Stimulated activated naive CD8-positive, alpha-beta T cell treated with anti-CD3 and anti-CD28 coated beads, Interleukin-15, Interleukin-2, amounts not matched to agents 100 ng/mL and 50 ng/mL, for 24 hours (primary cell): Measurements from ENCODE around the gene SPART.
"Not testable (repeated sequence)": the region's sequence is repeated elsewhere in the genome, so short reads cannot be mapped to it uniquely, and the experiment has no call there.

Experiments used
- H3K27ac Mint-ChIP-seq: one replicate; pipeline ENCODE4 v1.8.0; 2021; ENCODE audit warnings: mild to moderate bottlenecking, mixed read lengths
- H3K27me3 Mint-ChIP-seq: one replicate; pipeline ENCODE4 v1.8.0; 2021; ENCODE audit warnings: mixed read lengths
- H3K36me3 Mint-ChIP-seq: one replicate; pipeline ENCODE4 v1.8.0; 2021; ENCODE audit warnings: low read depth, mixed read lengths
- H3K4me1 Mint-ChIP-seq: one replicate; pipeline ENCODE4 v1.8.0; 2021; ENCODE audit warnings: low read depth, mixed read lengths
- H3K4me3 Mint-ChIP-seq: one replicate; pipeline ENCODE4 v1.8.0; 2021; ENCODE audit warnings: mild to moderate bottlenecking, mixed read lengths
- H3K9me3 Mint-ChIP-seq: one replicate; pipeline ENCODE4 v1.8.0; 2021; ENCODE audit warnings: mixed read lengths

The SPART gene

GRCh38 chr13:36310417-36311108, 35.6 kb downstream of the SPART start:
- H3K9me3 Mint-ChIP-seq = no peaks in the 10 kb centered on the region
- no peak overlapping the region for H3K27ac Mint-ChIP-seq
- H3K27me3 Mint-ChIP-seq = no peaks in the 10 kb centered on the region
- H3K4me1 Mint-ChIP-seq = no peaks in the 10 kb centered on the region
- peaks cover 43% of the 10 kb centered on the region for H3K36me3 Mint-ChIP-seq
- no peak overlapping the region for H3K4me3 Mint-ChIP-seq

DNA sequence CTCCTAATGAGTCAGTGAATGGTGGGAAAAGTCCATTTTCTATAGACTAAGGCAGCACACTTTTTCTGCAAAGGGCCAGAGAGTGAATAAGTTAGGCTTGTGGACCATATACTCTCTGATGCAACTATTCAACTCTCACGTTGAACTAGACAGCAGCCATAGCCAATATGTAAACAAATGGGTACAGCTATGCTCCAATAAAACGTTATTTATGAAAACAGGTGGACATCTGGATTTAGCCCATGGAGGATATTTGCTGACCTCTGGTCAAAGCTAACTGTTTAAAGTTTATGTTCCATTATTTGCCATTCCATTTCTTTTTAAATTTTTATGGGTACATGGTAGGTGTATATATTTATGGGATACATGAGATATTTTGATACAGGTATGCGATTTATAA, 43.9 kb downstream of the SPART start:
- H3K4me3 Mint-ChIP-seq = no peak overlapping the region
- peaks cover 13% of the 10 kb centered on the region for H3K36me3 Mint-ChIP-seq
- H3K27ac Mint-ChIP-seq = no peak overlapping the region
- peaks cover 26% of the 10 kb centered on the region for H3K27me3 Mint-ChIP-seq
- no peaks in the 10 kb centered on the region for H3K9me3 Mint-ChIP-seq
- H3K4me1 Mint-ChIP-seq = peaks cover 14% of the 10 kb centered on the region

DNA sequence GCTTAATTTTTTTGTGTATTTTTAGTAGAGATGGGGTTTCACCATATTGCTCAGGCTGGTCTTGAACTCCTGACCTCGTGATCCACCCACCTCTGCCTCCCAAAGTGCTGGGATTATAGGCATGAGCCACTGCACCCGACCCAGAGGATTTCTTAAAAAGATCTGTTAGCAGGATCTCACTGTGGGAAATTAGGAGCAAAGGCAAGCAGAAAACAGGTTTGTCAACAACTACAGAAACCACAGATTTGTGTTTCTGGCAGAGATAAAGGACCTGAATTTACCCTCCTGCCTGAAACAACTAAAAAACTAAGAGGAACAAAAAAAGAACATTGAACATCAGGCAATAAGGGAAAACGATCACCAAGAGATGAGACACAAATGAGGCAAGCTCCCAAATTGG, 46.7 kb downstream of the SPART start:
- H3K36me3 Mint-ChIP-seq, H3K4me3 Mint-ChIP-seq, H3K9me3 Mint-ChIP-seq, H3K27ac Mint-ChIP-seq: not testable (repeated sequence)
- Mint-ChIP-seq H3K27me3 (peaks cover 43% of the 10 kb centered on the region), H3K4me1 (peaks cover 21% of the 10 kb centered on the region)

GRCh38 chr13:36298535-36299068, 47.6 kb downstream of the SPART start:
- H3K27me3 Mint-ChIP-seq = peaks cover 43% of the 10 kb centered on the region
- no peaks in the 10 kb centered on the region for H3K9me3 Mint-ChIP-seq
- H3K4me3 Mint-ChIP-seq = peak overlapping the region; percentile 83
- no peak overlapping the region for H3K27ac Mint-ChIP-seq
- H3K4me1 Mint-ChIP-seq = peaks cover 21% of the 10 kb centered on the region
- no peaks in the 10 kb centered on the region for H3K36me3 Mint-ChIP-seq

DNA sequence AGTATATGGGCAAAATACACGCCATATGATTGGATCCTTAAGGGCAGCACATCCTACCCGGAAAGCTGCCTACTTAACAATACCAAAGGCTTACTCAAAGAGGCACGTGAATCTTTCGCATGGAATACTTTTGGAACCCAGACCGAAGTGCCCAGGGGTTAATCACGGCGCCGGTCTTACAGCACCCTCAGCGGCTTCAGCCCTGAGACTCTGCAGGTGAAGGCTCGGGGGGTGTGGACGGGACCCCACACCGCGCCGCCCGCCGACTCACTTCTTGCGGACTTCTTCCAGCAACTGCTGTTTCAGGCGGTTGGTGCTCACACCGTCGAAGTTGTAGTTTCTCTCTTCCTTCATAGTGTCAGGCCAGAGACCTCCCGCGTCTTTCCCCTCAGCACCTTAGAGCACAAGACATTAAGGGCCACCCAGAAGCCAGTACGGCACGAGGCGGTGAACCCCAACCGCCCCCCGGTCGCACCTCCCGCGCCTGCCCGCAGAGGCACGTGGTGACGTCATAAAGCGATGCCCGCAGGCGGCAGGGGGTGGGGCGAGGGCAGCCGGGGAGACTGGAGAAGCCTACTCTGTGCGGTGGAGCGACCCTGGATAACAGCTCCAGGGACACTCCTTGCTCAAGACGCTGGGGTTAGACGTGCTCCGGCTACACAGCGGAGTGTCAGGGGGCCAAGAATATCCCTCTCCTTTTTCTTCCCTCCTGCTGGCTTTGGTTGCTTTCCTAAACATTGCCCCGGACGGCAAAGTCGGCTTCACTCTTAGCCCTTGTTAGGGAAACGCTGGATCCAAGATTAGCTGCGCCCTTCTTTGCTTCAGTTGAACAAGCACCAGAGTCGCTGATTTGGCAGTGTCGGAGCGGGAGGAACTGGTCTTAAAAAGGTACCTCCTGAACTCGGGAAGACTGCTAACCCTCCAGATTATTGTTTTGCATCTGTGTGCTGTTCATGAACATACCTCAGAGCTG, 48.5 kb downstream of the SPART start, which contains the start of gene CCDC169:
Gene CCDC169, minus strand, starts transcription at position 449 of the 973 bp plus-strand sequence. Its CDS starts 95 bp downstream, at position 354.
- H3K4me3 Mint-ChIP-seq = peak within 1 kb of the TSS; percentile 83
- H3K4me1 Mint-ChIP-seq = peaks cover 21% of the 10 kb centered on the region
- H3K27ac Mint-ChIP-seq = peak within 1 kb of the TSS; percentile 75
- no peaks in the 10 kb centered on the region for H3K9me3 Mint-ChIP-seq
- no peaks in the 10 kb centered on the region for H3K36me3 Mint-ChIP-seq
- H3K27me3 Mint-ChIP-seq = peaks cover 44% of the 10 kb centered on the region

- Mint-ChIP-seq H3K4me3 (no peak overlapping the region), H3K4me1 (peaks cover 21% of the 10 kb centered on the region), H3K9me3 (peaks cover 4% of the 10 kb centered on the region), H3K27ac (no peak overlapping the region), H3K36me3 (no peaks in the 10 kb centered on the region), H3K27me3 (peaks cover 45% of the 10 kb centered on the region)
These were observed 52.1 kb downstream of the SPART start for GRCh38 chr13:36294096-36294495.

DNA sequence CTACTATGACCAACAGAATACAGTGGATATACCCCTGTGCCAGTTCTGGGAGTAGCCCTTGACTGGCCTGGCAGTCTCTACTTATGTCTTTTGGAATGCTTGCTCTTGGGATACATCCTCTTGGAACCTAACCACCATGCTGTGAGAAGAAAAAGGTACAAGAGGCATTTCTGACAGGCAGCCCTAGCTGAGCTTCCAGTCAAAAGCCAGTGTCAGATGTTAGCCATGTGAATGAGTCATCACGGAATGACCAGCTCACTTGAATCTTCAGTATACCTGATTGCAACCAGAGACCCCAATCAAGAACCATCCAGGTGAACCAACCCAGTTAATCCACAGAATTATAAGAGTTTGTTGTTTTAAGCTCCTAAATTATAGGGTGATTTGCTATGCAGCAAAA, 52.7 kb downstream of the SPART start:
- Mint-ChIP-seq H3K27ac (no peak overlapping the region), H3K27me3 (peaks cover 39% of the 10 kb centered on the region), H3K36me3 (no peaks in the 10 kb centered on the region), H3K9me3 (peaks cover 4% of the 10 kb centered on the region), H3K4me3 (no peak overlapping the region), H3K4me1 (peaks cover 19% of the 10 kb centered on the region)

- Mint-ChIP-seq H3K4me3 (no peak overlapping the region), H3K36me3 (no peaks in the 10 kb centered on the region), H3K27ac (no peak overlapping the region), H3K27me3 (peaks cover 14% of the 10 kb centered on the region), H3K4me1 (no peaks in the 10 kb centered on the region), H3K9me3 (peaks cover 4% of the 10 kb centered on the region)
These were observed 57.3 kb downstream of the SPART start for GRCh38 chr13:36288794-36289391.

DNA sequence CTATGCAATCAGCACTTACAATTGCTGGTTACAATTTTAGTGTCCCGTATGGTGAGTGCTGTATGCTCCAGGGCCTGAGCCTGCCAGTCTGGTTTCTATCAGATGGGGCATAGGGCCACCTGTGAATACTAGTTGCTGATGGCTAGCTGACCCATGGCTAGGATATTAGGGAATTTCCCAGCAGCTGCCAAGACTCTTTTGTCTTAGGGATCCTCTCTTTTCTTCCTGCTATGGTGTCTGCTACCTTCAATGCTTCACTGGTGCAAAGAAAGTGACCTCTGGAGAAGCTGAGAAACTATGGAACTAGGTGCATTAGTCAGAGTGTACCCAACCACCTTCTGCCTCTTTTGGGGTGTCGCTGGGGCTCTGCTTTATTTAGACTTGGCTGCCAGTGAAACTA, 60.2 kb downstream of the SPART start:
- H3K4me3 Mint-ChIP-seq = no peak overlapping the region
- no peak overlapping the region for H3K27ac Mint-ChIP-seq
- H3K36me3 Mint-ChIP-seq = no peaks in the 10 kb centered on the region
- H3K4me1 Mint-ChIP-seq = no peaks in the 10 kb centered on the region
- H3K9me3 Mint-ChIP-seq = peaks cover 4% of the 10 kb centered on the region
- peaks cover 19% of the 10 kb centered on the region for H3K27me3 Mint-ChIP-seq

DNA sequence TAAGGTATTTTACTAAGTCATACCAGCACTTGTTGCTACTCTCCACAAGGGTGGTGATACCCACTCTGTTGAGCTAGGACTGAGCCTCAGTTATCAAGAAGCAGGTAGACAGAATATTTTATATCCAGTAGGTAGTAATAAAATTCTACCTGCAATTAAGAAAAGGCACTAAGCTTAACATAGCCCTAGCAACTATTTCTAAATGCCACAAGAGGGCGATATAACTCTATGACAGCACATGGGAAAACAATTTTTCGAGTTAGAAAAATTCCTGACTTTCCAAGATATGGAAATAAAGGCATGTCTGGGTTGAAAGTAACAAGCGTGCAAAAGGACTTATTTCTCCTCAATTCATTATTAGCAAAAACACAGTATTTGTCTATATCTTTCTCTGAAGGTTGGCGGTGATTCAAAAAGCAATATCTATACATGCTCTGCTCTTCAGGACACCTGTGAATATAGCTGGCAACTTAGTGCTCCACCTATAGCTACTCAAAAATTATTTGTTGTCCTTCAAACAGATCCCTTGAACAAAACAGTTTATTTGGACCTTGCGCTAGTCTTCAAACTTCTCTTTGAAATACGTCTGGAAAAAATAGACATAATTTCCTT, 63.3 kb downstream of the SPART start:
- no peaks in the 10 kb centered on the region for H3K9me3 Mint-ChIP-seq
- no peak overlapping the region for H3K27ac Mint-ChIP-seq
- peaks cover 12% of the 10 kb centered on the region for H3K27me3 Mint-ChIP-seq
- H3K4me3 Mint-ChIP-seq = no peak overlapping the region
- no peaks in the 10 kb centered on the region for H3K36me3 Mint-ChIP-seq
- H3K4me1 Mint-ChIP-seq = no peaks in the 10 kb centered on the region

- no peaks in the 10 kb centered on the region for H3K9me3 Mint-ChIP-seq
These were observed 70.8 kb downstream of the SPART start for GRCh38 chr13:36275190-36276002.

GRCh38 chr13:36273431-36273830, 72.8 kb downstream of the SPART start:
- H3K36me3 Mint-ChIP-seq = no peaks in the 10 kb centered on the region
- H3K27me3 Mint-ChIP-seq = peaks cover 12% of the 10 kb centered on the region
- H3K4me1 Mint-ChIP-seq = no peaks in the 10 kb centered on the region
- no peak overlapping the region for H3K4me3 Mint-ChIP-seq
- H3K27ac Mint-ChIP-seq = no peak overlapping the region
- H3K9me3 Mint-ChIP-seq = no peaks in the 10 kb centered on the region

More at GRCh38 chr13:36275190-36276002, 70.8 kb downstream of the SPART start:
- Mint-ChIP-seq H3K4me3 (no peak overlapping the region), H3K4me1 (no peaks in the 10 kb centered on the region), H3K36me3 (no peaks in the 10 kb centered on the region), H3K27ac (no peak overlapping the region), H3K27me3 (peaks cover 4% of the 10 kb centered on the region)

DNA sequence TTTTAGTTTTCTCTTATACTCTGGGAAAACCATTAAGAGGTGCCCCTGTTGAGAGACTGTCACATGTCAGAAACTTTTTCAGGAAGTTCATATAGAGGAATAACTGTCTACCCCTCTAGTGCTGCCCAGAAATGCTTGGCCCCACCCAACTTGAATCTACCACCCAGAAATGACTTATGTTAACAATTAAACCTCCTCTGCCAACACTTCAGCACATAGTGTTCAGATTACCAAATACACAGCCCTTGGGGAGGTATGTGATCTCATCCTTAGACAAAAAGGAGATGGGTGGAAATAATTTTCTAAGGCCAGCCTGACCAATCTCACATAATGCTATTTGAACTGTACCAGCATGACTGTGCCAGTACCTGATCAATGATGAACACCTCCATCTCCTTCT, 84.2 kb downstream of the SPART start:
- no peaks in the 10 kb centered on the region for H3K9me3 Mint-ChIP-seq
- no peak overlapping the region for H3K27ac Mint-ChIP-seq
- H3K27me3 Mint-ChIP-seq = no peaks in the 10 kb centered on the region
- no peaks in the 10 kb centered on the region for H3K4me1 Mint-ChIP-seq
- H3K4me3 Mint-ChIP-seq = no peak overlapping the region
- no peaks in the 10 kb centered on the region for H3K36me3 Mint-ChIP-seq

- Mint-ChIP-seq H3K27ac (no peak overlapping the region), H3K4me3 (no peak overlapping the region), H3K4me1 (no peaks in the 10 kb centered on the region), H3K27me3 (no peaks in the 10 kb centered on the region), H3K9me3 (no peaks in the 10 kb centered on the region), H3K36me3 (no peaks in the 10 kb centered on the region)
These were observed 85.2 kb downstream of the SPART start for GRCh38 chr13:36261011-36261410.
